Neutrophil (primary cell): Measurements from ENCODE around the gene PRRG1.

Experiments
- H3K27ac ChIP-seq: fragments of 200-600 bp; sonication (generic); 2 replicates; pipeline ENCODE4 v1.5.1; 2016; ENCODE audit warnings: mild to moderate bottlenecking, moderate library complexity
- H3K27me3 ChIP-seq: fragments of 200-600 bp; sonication (generic); 2 replicates; pipeline ENCODE4 v1.6.0; 2016; ENCODE audit warnings: mild to moderate bottlenecking
- H3K36me3 ChIP-seq: fragments of 200-600 bp; sonication (generic); 2 replicates; pipeline ENCODE4 v1.5.1; 2017
- H3K4me1 ChIP-seq, 2 experiments: fragments of 200-600 bp in 1 of 2; sonication (generic) in 1 of 2; 1 replicate in 1 of 2; 2 replicates in 1 of 2; pipeline versions ENCODE4 v1.5.1 to v1.6.1; 2013 to 2016; ENCODE audit warnings: low read depth in 1 of 2, low read length in 1 of 2, mild to moderate bottlenecking in 1 of 2, moderate library complexity in 1 of 2; ENCODE audit not compliant: control insufficient read depth in 1 of 2, insufficient read depth in 1 of 2
- H3K4me3 ChIP-seq, 2 experiments: fragments of 200-600 bp in 1 of 2; sonication (generic) in 1 of 2; 1 replicate in 1 of 2; 2 replicates in 1 of 2; pipeline ENCODE4 v1.5.1; 2013 to 2016; ENCODE audit warnings: low read depth in 1 of 2, low read length in 1 of 2, mild to moderate bottlenecking in 1 of 2, moderate library complexity in 1 of 2
- H3K9me3 ChIP-seq: fragments of 200-600 bp; sonication (generic); 2 replicates; pipeline ENCODE4 v1.5.1; 2016
- CTCF ChIP-seq: fragments of 200-600 bp; sonication (generic); IDR thresholded peaks from 2 replicates; pipeline ENCODE4 v1.5.1; 2016; ENCODE audit warnings: antibody characterized with exemption

Gene PRRG1

GRCh38 chrX:37371578-37371991 lies 22.4 kb downstream of the PRRG1 start:
- Histone ChIP-seq H3K27ac (no peak overlapping the region), H3K4me3 (no peak overlapping the region), H3K4me1 (no peaks in the 10 kb centered on the region), H3K27me3 (no peaks in the 10 kb centered on the region), H3K9me3 (no peaks in the 10 kb centered on the region), H3K36me3 (no peaks in the 10 kb centered on the region)
- no peak for TF ChIP-seq CTCF

GRCh38 chrX:37378404-37378803 lies 29.2 kb downstream of the PRRG1 start:
- no peaks in the 10 kb centered on the region for H3K27me3 ChIP-seq
- no peak overlapping the region for H3K4me3 ChIP-seq
- H3K9me3 ChIP-seq = no peaks in the 10 kb centered on the region
- no peaks in the 10 kb centered on the region for H3K36me3 ChIP-seq
- no peak overlapping the region for H3K27ac ChIP-seq
- H3K4me1 ChIP-seq = no peaks in the 10 kb centered on the region
- TF ChIP-seq CTCF = no peak

- no peak overlapping the region for H3K27ac ChIP-seq
- no peaks in the 10 kb centered on the region for H3K27me3 ChIP-seq
- H3K4me1 ChIP-seq = no peaks in the 10 kb centered on the region
- no peak overlapping the region for H3K4me3 ChIP-seq
- TF ChIP-seq CTCF = no peak
- no peaks in the 10 kb centered on the region for H3K36me3 ChIP-seq
- H3K9me3 ChIP-seq = no peaks in the 10 kb centered on the region
Measured at GRCh38 chrX:37378830-37379229, 29.7 kb downstream of the PRRG1 start.

GRCh38 chrX:37380256-37380655 lies 31.1 kb downstream of the PRRG1 start:
- Histone ChIP-seq H3K4me3 (no peak overlapping the region), H3K9me3 (no peaks in the 10 kb centered on the region), H3K4me1 (no peaks in the 10 kb centered on the region), H3K36me3 (no peaks in the 10 kb centered on the region), H3K27ac (no peak overlapping the region), H3K27me3 (no peaks in the 10 kb centered on the region)
- TF ChIP-seq CTCF = no peak

GRCh38 chrX:37380924-37381323 lies 31.8 kb downstream of the PRRG1 start:
- Histone ChIP-seq H3K4me1 (no peaks in the 10 kb centered on the region), H3K36me3 (no peaks in the 10 kb centered on the region), H3K27me3 (no peaks in the 10 kb centered on the region), H3K4me3 (no peak overlapping the region), H3K27ac (no peak overlapping the region), H3K9me3 (no peaks in the 10 kb centered on the region)
- TF ChIP-seq CTCF = no peak

- no peak overlapping the region for H3K4me3 ChIP-seq
- no peaks in the 10 kb centered on the region for H3K4me1 ChIP-seq
- H3K9me3 ChIP-seq = no peaks in the 10 kb centered on the region
- TF ChIP-seq CTCF = no peak
- H3K27ac ChIP-seq = no peak overlapping the region
- H3K36me3 ChIP-seq = no peaks in the 10 kb centered on the region
- H3K27me3 ChIP-seq = no peaks in the 10 kb centered on the region
Measured at GRCh38 chrX:37383313-37383712, 34.1 kb downstream of the PRRG1 start.
